ENCODE results near the gene HOXB9.
A peak's percentile ranks its signal among the peaks of the same experiment; 100 is the strongest.

HOXB9 gene

GRCh38 chr17:48639136-48639535 lies 13.0 kb upstream of the HOXB9 start:
- no peak for DNase-seq

GRCh38 chr17:48637323-48638260 lies 11.4 kb upstream of the HOXB9 start:
- no peak for DNase-seq

GRCh38 chr17:48636177-48637018 lies 10.2 kb upstream of the HOXB9 start:
- peak; percentile 49 for DNase-seq

GRCh38 chr17:48634493-48635208 lies 8.5 kb upstream of the HOXB9 start:
- no peak for DNase-seq

GRCh38 chr17:48633266-48633677 lies 7.1 kb upstream of the HOXB9 start:
- DNase-seq, result no peak

GRCh38 chr17:48632579-48633265 lies 6.6 kb upstream of the HOXB9 start:
- DNase-seq, result no peak

GRCh38 chr17:48631693-48632578 lies 5.8 kb upstream of the HOXB9 start:
- no peak for DNase-seq

GRCh38 chr17:48630925-48631692 lies 5.0 kb upstream of the HOXB9 start:
- DNase-seq, result no peak

GRCh38 chr17:48630009-48630924 lies 4.1 kb upstream of the HOXB9 start:
- DNase-seq, result no peak

GRCh38 chr17:48629411-48629759 lies 3.2 kb upstream of the HOXB9 start:
- DNase-seq, result no peak

- no peak for DNase-seq
Measured at GRCh38 chr17:48628649-48629410, 2.7 kb upstream of the HOXB9 start.

- DNase-seq, result no peak
Measured at GRCh38 chr17:48627623-48628521, 1.7 kb upstream of the HOXB9 start.

- no peak for DNase-seq
Measured at GRCh38 chr17:48627118-48627597, 1.0 kb upstream of the HOXB9 start.

- no peak for DNase-seq
Measured at GRCh38 chr17:48625495-48626244, 488 bp downstream of the HOXB9 start.

GRCh38 chr17:48624544-48625494 lies 1.3 kb downstream of the HOXB9 start:
- DNase-seq, result no peak

- no peak for DNase-seq
Measured at GRCh38 chr17:48624118-48624517, 2.0 kb downstream of the HOXB9 start.

All from CD4-positive, alpha-beta T cell treated with Interleukin-4 for 4 hours (primary cell).